ENCODE measurements around the gene MVP.
A peak's percentile ranks its signal among the peaks of the same experiment; 100 is the strongest.
"Not testable (repeated sequence)": the region's sequence is repeated elsewhere in the genome, so short reads cannot be mapped to it uniquely, and the experiment has no call there.

MVP gene

GRCh38 chr16:29820271-29820701 is at the start of gene MVP:
MVP (plus strand) TSS chr16:29820462; CDS start chr16:29830550, 10,088 bp downstream.
- peak; percentile 74 for DNase-seq

GRCh38 chr16:29772330-29772729 is 47.9 kb upstream of the MVP start:
- DNase-seq, result not testable (repeated sequence)

GRCh38 chr16:29774730-29775129 is 45.5 kb upstream of the MVP start:
- DNase-seq, result no peak

- DNase-seq, result no peak
Observed at GRCh38 chr16:29775742-29776408, 44.4 kb upstream of the MVP start.

GRCh38 chr16:29777576-29778350 is 42.5 kb upstream of the MVP start, which contains the start of gene ZG16:
ZG16 (plus strand) TSS chr16:29778256; CDS start chr16:29779267, 1,011 bp downstream.
- no peak for DNase-seq

- DNase-seq, result no peak
Observed at GRCh38 chr16:29779474-29779873, 40.8 kb upstream of the MVP start.

GRCh38 chr16:29783094-29783953 is 36.9 kb upstream of the MVP start:
- DNase-seq, result not testable (repeated sequence)

GRCh38 chr16:29784157-29784556 is 36.1 kb upstream of the MVP start:
- no peak for DNase-seq

- peak; percentile 59 for DNase-seq
Observed at GRCh38 chr16:29784901-29785500, 35.3 kb upstream of the MVP start.

- not testable (repeated sequence) for DNase-seq
Observed at GRCh38 chr16:29787155-29787554, 33.1 kb upstream of the MVP start.

- no peak for DNase-seq
Observed at GRCh38 chr16:29789775-29790182, 30.5 kb upstream of the MVP start.

GRCh38 chr16:29790183-29790948 is 29.9 kb upstream of the MVP start, which contains the start of gene KIF22:
KIF22 (plus strand) TSS chr16:29790751; CDS start chr16:29790760, 9 bp downstream.
- peak; percentile 99 for DNase-seq

- DNase-seq, result no peak
Observed at GRCh38 chr16:29790949-29791844, 29.1 kb upstream of the MVP start.

- DNase-seq, result no peak
Observed at GRCh38 chr16:29791845-29792807, 28.1 kb upstream of the MVP start.

GRCh38 chr16:29793153-29793552 is 27.1 kb upstream of the MVP start:
- DNase-seq, result not testable (repeated sequence)

GRCh38 chr16:29794231-29794710 is 26.0 kb upstream of the MVP start:
- DNase-seq, result no peak

GRCh38 chr16:29802416-29802935 is 17.8 kb upstream of the MVP start:
- no peak for DNase-seq

- no peak for DNase-seq
Observed at GRCh38 chr16:29804020-29804419, 16.2 kb upstream of the MVP start.
